ENCODE measurements around the gene TAS2R13. TPM values are rescaled to one million over a fixed set of nuclear protein-coding genes. Genes with fewer than 3 reads are reported as not detected.

The TAS2R13 gene
- total and polyA plus RNA-seq, 2 of the 4 experiments (the other 2 are of a cell fraction) = 0.03 to 0.90 TPM

GRCh38 chr12:10956085-10956484, 46.7 kb upstream of the TAS2R13 start:
- no peak overlapping the region for H2AK9ac ChIP-seq (replicated peaks; ENCODE audit: low read depth, low read length, poor library complexity)

More at GRCh38 chr12:10956085-10956484, 46.7 kb upstream of the TAS2R13 start:
- no TSS peak for BruUV-seq (replicated peaks)
- no peak overlapping the region for H3K14ac ChIP-seq (replicated peaks; ENCODE audit: low read depth, low read length)
- no peak overlapping the region for H3K9ac ChIP-seq (ENCODE audit: low read depth, low read length)
- H2BK5ac ChIP-seq (ENCODE audit: low read depth, low read length, poor library complexity, severe bottlenecking) = no peak overlapping the region
- H2BK120ac ChIP-seq (ENCODE audit: low read depth, low read length) = no peak overlapping the region
- no peak overlapping the region for H2AFZ ChIP-seq (replicated peaks; ENCODE audit: low read length, poor library complexity)
- no peak for ATAC-seq (ENCODE audit: low read depth)
- TF ChIP-seq MAZ (IDR thresholded peaks at IDR 0.05; ENCODE audit: borderline replicate concordance, low read depth, low read length) (no peak), CHD1 (IDR thresholded peaks at IDR 0.05; ENCODE audit: low read depth, low read length) (no peak), RFX5 (IDR thresholded peaks at IDR 0.05; ENCODE audit: low read depth, low read length) (no peak)
- in situ Hi-C loops (cut with MboI; ENCODE audit: low sequenced_read_pairs) = no loop called here
- POLR2A ChIA-PET (ENCODE audit: unreplicated experiment) = no interaction called here
- no peak overlapping the region for H3K4ac ChIP-seq (ENCODE audit: low read depth, low read length)
- H3K18ac ChIP-seq (ENCODE audit: low read depth, low read length) = no peak overlapping the region
- no peak overlapping the region for H3K4me3 ChIP-seq (ENCODE audit: insufficient read depth, low read depth, low read length)
- peaks cover 6 to 12% of the 10 kb centered on the region in 2 experiments; a peak in 3 of 4 replicates for H3K79me1 ChIP-seq (ENCODE audit: low read depth in 1 of 2, low read length in 2 of 2)
- H3K27ac ChIP-seq (ENCODE audit: insufficient read depth, low read length) = no peak overlapping the region
- H2BK20ac ChIP-seq (ENCODE audit: low read depth, low read length) = no peak overlapping the region
- no peak overlapping the region for H4K5ac ChIP-seq (ENCODE audit: low read depth, low read length)
- H3K9me1 ChIP-seq (ENCODE audit: insufficient read depth, low read length) = no peaks in the 10 kb centered on the region
- no peak for DNase-seq
- H2AK5ac ChIP-seq (ENCODE audit: low read depth, low read length) = no peak overlapping the region
- no peaks in the 10 kb centered on the region; the same call in 1 of the 2 replicates for H3K9me3 ChIP-seq (ENCODE audit: control insufficient read depth, insufficient read depth, low read length)
- H3K36me3 ChIP-seq (ENCODE audit: control insufficient read depth, insufficient read depth, low read length) = no peaks in the 10 kb centered on the region
- H3K56ac ChIP-seq (ENCODE audit: extremely low read depth, insufficient read depth, low read length) = no peak overlapping the region
- peaks cover 2% of the 10 kb centered on the region; the same call in 1 of the 2 replicates for H3K4me1 ChIP-seq (ENCODE audit: control insufficient read depth, insufficient read depth, low read length)
- dilution Hi-C loops (cut with HindIII; ENCODE audit: low sequenced_read_pairs, unreplicated experiment) = no loop called here
- H4K20me1 ChIP-seq (ENCODE audit: insufficient read depth, low read length) = no peaks in the 10 kb centered on the region; the same call in 1 of the 2 replicates
- no peak overlapping the region for H2BK15ac ChIP-seq (ENCODE audit: low read depth, low read length)
- no peak overlapping the region for H4K91ac ChIP-seq (ENCODE audit: insufficient read depth, low read depth, low read length)
- H3K27me3 ChIP-seq (ENCODE audit: control insufficient read depth, insufficient read depth, low read length) = no peaks in the 10 kb centered on the region
- CTCF ChIA-PET = no interaction called here
- H3K23ac ChIP-seq (ENCODE audit: low read depth, low read length) = no peak overlapping the region
- H3K4me2 ChIP-seq (ENCODE audit: low read depth, low read length) = no peak overlapping the region
- intact Hi-C loops (cut with micrococcal nuclease) = no loop called here
- H4K8ac ChIP-seq (ENCODE audit: low read depth in 2 of 2, low read length in 2 of 2) = no peak overlapping the region

Data from IMR-90 (cell line).